Measurements from ENCODE around the gene KY.

- no peak for TF ChIP-seq CTCF (IDR thresholded peaks at IDR 0.05; ENCODE audit: low read depth, low read length)
- no peak for TF ChIP-seq POLR2A (IDR thresholded peaks at IDR 0.05; ENCODE audit: extremely low read depth, insufficient read length)
- TF ChIP-seq MYC (IDR thresholded peaks at IDR 0.05; ENCODE audit: low read depth, low read length) = no peak
- no peak for TF ChIP-seq MAX (IDR thresholded peaks at IDR 0.05; ENCODE audit: low read depth, low read length)
Observed at GRCh38 chr3:134579141-134579665, 71.6 kb downstream of the KY start.
